Measurements from ENCODE around the gene KRT13.
A peak's percentile ranks its signal among the peaks of the same experiment; 100 is the strongest.
"Not testable (repeated sequence)": the region's sequence is repeated elsewhere in the genome, so short reads cannot be mapped to it uniquely, and the experiment has no call there.

The KRT13 gene

GRCh38 chr17:41505007-41505808 is at the start of gene KRT13:
Gene KRT13 (minus strand): TSS chr17:41505612. CDS start chr17:41505550, 62 bp downstream.
- DNase-seq: no peak

DNA sequence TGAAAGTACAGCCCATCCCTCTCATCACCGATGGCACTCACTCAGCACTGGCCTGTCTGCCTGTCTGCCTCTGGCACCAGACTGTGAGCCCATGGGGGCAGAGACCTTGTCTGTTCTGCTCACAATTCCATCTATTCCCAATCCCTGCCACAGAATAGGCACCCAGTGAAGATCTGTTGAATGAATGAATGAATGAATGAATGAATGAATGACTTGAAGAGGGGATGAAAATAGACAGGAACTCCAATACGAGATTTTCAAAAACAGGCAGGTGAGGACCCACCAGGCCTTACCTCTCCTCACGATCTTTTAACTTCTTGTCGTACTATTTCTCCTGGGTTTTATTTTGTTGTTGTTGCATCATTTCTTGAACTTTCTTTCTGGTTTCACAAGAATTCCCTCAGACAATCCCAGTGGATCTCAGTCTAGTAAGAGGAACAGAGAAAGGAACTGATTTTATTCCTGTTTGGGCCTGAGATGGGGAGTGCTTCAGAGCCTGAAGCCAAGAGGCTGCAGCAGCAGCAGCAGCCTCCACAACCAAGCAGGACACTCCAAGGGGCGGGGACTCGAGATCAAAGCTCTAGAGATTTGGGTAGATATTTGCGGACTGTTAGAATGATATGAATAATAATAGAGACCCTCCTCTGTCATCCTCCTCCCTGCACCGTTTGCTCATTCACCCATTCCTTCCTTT is 48.7 kb upstream of the KRT13 start:
- DNase-seq: no peak

- DNase-seq: no peak
These were observed 47.8 kb upstream of the KRT13 start for GRCh38 chr17:41553176-41553575.

- no peak for DNase-seq
These were observed 47.0 kb upstream of the KRT13 start for GRCh38 chr17:41552455-41552854.

DNA sequence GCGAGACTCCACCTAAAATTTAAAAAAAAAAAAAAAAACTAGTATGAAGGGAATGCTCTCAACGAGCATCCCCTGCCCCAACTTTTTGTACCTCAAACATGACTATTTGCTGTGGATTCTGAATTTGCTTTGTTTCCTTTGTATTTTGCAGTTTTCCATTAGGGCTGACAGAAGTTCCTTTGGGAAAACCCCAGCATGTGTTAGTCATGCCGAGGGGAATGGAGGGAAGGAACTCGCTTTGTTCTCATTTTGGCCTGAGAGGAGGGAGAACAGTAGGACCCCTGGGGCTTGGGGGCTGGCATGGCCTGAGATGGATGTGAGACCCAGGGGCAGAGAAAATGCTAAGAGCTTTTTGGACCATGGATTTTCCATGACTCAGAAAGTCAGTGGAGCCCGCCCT is 46.0 kb upstream of the KRT13 start:
- no peak for DNase-seq

- no peak for DNase-seq
These were observed 44.2 kb upstream of the KRT13 start for GRCh38 chr17:41549596-41550039.

DNA sequence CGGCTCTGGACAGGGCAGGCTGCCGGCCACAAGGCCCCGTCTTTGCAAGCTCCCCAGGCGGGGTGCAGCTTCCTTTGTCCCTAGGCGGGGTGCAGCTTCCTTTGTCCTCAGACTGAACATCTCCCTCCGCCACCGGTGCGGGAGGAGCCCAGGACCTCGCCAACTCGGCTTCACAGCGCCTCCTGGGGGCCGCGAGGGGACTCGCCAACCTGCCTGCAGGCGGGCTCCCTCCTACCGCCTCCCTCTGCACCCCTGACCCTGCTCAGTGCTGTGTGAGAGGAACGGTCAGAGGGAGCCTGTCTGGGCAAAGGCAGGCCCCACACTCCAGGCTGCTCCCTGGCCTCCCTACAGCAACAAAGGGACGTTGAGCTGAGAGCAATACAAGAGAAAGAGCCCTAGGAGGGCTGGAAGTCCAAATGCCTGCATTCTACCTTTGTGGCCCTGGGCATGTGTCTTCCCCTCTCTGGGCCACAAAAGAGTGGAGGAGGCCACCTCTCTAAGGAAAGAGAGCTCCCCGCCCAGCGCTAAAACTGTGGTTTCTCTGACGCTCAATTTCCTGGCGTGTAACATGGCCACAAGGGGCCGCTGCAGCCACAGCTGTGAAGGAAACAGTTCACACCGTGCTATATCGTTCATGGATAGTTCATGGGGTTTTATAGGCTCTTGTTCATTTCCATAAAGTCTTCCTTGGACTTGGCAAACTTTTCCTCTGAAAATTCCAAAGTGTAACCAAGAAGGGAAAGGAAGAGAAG is 43.6 kb upstream of the KRT13 start:
- DNase-seq: peak; percentile 85

DNA sequence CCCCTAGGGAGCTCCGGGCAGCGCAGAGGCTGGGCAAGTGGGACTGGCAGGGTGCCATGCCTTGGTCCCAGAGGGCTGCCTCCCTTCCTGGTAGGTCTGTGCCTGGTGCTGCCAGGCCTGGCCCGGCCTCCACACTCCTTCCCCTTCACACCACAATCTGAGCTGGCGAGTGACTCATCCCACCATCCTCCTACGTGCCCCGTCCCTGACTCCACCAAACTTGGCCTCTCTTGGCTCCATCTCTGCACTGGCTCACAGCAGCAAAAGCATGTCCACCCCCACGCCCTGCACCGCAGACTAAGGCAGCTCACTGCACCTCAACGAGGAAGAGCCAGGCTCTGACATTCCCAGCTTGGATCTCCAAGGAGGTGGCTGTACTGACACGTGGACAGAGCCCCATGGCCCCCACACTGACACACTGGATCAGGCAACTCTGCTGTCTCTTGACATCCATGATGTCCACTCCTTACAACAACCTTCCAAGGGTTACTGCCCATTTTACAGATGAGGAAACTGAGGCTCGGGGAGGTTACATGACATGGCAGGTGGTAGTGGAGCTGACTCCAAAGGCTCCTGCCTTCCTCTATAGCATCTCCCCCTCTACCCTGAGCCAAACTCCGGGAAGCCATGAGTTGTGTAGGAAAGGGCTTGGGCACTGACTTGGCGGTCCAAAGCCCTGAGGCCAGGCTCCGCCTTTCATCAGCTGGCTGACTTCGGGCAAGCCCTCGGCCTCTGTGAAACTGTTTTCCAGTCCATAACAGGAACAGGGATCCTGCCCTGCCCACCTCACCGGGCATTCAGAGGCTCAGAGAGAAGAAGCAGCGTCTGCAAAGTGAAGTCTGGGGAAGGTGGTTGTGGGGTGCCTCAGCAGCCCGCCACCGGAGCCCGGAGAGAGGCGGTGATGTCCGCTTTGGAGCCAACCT is 42.8 kb upstream of the KRT13 start:
- no peak for DNase-seq

GRCh38 chr17:41547378-41547841 is 42.0 kb upstream of the KRT13 start:
- no peak for DNase-seq

DNA sequence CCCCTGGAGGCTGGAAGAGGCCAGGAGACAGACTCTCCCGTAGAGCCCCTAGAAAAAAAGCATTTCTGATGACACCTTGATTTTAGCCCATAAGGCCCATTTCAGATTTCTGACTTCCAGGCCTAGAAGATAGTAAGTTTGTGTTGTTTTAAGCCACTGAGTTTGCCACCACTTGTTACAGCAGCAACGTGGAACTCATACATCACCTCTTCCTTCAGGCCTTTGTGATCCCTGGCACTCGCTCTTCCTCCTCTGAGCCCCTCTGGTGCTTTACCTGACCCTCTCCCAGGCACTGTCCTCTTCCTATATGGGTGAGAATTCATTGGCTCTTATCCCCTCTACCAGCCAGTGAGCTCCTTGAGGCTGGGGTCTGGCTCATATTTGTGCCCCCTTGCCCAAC is 41.4 kb upstream of the KRT13 start:
- DNase-seq: no peak

DNA sequence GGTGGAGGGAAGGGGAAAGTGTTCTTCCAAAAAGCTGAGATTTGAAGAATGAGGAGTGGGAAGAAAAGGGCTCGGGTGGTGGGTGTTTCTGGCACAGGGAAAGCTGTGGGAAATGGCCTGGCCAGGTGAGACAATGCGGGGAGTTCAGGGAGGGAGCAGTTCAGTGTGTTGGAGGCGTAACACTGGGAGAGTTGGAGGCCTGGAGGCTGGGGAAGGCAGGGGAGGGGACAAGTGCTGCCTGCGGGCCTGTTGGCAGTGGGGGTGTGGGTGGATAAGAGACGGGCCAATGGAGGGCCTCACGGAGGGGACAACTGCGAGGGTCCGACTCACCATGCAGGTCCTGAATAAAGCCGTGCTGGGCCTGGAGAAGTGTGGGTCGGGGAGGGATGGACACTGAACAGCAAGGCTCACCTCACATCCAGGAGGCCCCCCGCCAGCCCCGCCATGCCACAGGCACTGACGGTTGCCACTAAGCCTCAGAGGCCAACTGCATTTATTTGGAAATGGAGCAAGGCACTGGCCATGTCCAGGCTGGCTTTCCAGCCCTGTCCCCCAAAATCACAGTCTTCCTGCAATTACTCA is 40.5 kb upstream of the KRT13 start:
- DNase-seq: no peak

GRCh38 chr17:41544935-41545334 is 39.5 kb upstream of the KRT13 start:
- DNase-seq: no peak

DNA sequence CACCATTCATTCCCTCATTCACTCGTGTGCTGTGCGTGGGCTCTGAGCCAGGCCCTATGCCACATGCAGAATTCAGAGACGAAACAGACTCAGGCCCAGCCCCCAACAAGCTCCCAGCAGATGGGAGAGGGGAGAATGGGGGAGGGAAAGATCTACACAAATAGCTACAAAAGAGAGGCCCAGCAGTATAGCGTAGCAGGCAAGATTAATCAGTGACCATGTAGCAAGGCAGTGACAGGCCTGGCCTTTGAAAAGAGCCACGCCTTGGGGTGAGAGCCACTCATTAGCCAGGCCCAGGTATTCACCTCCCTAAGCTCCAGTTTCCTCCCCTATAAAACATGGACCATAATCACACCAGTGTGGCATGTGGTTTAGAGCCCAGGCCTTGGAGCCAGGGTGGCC is 39.1 kb upstream of the KRT13 start:
- no peak for DNase-seq

- not testable (repeated sequence) for DNase-seq
These were observed 37.4 kb upstream of the KRT13 start for GRCh38 chr17:41542786-41543185.

GRCh38 chr17:41542357-41542756 is 36.9 kb upstream of the KRT13 start:
- no peak for DNase-seq

- DNase-seq: no peak
These were observed 35.7 kb upstream of the KRT13 start for GRCh38 chr17:41540921-41541625.

- DNase-seq: no peak
These were observed 34.7 kb upstream of the KRT13 start for GRCh38 chr17:41539979-41540701.

GRCh38 chr17:41539071-41539492 is 33.7 kb upstream of the KRT13 start:
- DNase-seq: no peak

- DNase-seq: no peak
These were observed 33.2 kb upstream of the KRT13 start for GRCh38 chr17:41538565-41538991.

GRCh38 chr17:41537990-41538389 is 32.6 kb upstream of the KRT13 start:
- DNase-seq: no peak

DNA sequence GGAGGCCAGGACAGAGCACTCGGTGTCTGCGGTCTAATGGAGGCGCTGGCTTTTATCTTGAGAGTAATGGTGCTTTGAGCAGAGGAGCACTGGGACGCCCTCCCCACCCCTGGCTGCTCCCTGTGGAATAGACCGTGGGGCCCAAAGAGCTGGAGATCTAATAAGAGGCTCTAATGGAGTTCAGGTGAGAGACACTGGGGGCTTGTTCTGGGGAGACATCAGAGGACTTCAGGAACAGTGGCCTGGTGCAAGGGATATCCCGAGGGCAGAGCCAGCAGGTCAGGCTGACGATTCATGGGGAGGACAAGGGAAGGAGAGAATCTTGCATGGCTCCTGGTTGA is 32.2 kb upstream of the KRT13 start:
- DNase-seq: no peak

All from CD4-positive, alpha-beta T cell treated with Interleukin-12 subunit alpha and Interleukin-12 subunit beta, for 1 hour (primary cell).